SK-N-SH treated with all-trans-retinoic acid at 6 μM for 48 hours (cell line): Measurements from ENCODE around the gene MYB.

Experiments
- ESRRG ChIP-seq: fragments of 250-450 bp; sonication (Bioruptor Pico); IDR thresholded peaks from 2 replicates; pipeline ENCODE4 v1.6.1; 2021; ENCODE audit warnings: mild to moderate bottlenecking
- ISL1 ChIP-seq: fragments of 250-450 bp; sonication (Bioruptor Pico); IDR thresholded peaks from 2 replicates; pipeline ENCODE4 v2.1.2; 2022; ENCODE audit warnings: mild to moderate bottlenecking, moderate library complexity
- TCF4 ChIP-seq: fragments of 250-450 bp; sonication (Bioruptor Pico); IDR thresholded peaks from 2 replicates; pipeline ENCODE4 v1.8.0; 2021; ENCODE audit warnings: mild to moderate bottlenecking, moderate library complexity, borderline replicate concordance
- ZC3H10 ChIP-seq: fragments of 250-450 bp; sonication (Bioruptor Pico); IDR thresholded peaks from 2 replicates; pipeline ENCODE4 v1.5.1; 2021; ENCODE audit warnings: mild to moderate bottlenecking, moderate library complexity
- ZNF565 ChIP-seq: fragments of 450-650 bp; formaldehyde crosslinking; conservative IDR thresholded peaks from 2 replicates; pipeline ENCODE4 v1.5.0; 2020; ENCODE audit warnings: low read depth, mild to moderate bottlenecking, moderate library complexity
- ZNF70 ChIP-seq: fragments of 450-650 bp; formaldehyde crosslinking; IDR thresholded peaks from 2 replicates; pipeline ENCODE4 v1.5.0; 2020; ENCODE audit warnings: mild to moderate bottlenecking, moderate library complexity

The MYB gene

DNA sequence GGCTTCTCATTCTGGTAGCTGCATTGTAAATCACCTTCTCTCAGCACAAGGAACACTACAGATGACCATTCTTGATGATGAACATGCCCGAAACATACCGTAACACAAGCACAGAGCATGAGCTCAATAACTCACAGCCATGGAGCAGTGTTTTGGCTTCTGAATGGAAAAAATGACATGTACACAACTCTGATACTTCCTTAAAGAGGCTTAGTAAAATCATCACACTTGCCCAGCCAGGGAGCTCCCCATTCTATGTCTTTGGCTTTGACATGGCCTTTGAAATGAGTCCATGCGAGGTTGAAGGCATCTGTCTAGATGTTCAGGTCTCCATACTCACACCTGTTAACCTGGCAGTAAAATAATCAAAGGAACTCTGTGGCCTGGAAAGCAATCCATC, 87.6 kb downstream of the MYB start (continued):
- TF ChIP-seq TCF4 (CRISPR knock-in tag) (no peak), ZNF565 (CRISPR knock-in tag) (no peak), ISL1 (no peak), ZC3H10 (CRISPR knock-in tag) (no peak), ZNF70 (CRISPR knock-in tag) (no peak), ESRRG (CRISPR knock-in tag) (no peak)
